ENCODE data around the gene C1QTNF5.

The C1QTNF5 gene

DNA sequence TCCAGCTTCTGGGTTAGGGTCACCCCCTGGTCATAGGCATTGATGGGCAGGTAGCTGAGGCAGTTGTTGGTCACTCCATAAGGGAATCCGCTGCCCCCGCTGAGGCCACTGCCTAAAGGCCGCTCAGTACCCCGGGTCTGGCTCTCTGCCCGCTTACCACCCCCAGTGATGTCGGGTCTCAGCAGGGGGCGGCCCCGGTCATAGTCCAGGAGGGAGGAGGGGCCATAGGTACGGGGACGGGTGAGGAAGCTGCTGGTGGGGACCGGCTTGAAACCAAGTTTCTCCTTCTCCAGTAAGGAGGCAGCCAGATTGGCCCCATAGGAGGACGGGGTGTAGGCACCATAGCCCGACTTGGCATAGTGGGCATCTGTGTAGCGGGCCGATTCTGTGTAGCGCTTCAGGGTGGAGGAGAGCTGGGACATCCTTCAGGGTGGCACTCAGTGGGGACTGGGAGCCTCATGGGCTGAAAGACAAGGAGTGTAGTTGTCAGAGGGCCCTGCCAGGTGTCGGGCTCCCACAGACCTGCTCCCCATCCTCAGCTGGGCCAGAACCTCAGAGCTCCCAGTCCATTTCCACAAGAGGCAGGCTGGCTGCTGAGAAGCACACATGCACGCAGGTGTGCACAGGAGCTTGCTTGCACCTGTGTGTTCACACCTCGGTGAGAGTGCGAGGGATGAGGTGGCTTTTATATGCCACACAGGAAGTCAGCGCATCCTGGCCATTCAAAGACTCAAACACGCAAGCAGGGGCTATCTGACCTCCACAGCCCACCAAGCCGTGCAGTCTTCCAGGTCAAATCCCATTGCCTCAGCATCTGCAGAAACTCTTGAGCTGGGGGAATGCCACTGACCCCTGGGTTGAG is 32.6 kb upstream of the C1QTNF5 start:
- DNase-seq (ENCODE audit: low read depth): no peak

DNA sequence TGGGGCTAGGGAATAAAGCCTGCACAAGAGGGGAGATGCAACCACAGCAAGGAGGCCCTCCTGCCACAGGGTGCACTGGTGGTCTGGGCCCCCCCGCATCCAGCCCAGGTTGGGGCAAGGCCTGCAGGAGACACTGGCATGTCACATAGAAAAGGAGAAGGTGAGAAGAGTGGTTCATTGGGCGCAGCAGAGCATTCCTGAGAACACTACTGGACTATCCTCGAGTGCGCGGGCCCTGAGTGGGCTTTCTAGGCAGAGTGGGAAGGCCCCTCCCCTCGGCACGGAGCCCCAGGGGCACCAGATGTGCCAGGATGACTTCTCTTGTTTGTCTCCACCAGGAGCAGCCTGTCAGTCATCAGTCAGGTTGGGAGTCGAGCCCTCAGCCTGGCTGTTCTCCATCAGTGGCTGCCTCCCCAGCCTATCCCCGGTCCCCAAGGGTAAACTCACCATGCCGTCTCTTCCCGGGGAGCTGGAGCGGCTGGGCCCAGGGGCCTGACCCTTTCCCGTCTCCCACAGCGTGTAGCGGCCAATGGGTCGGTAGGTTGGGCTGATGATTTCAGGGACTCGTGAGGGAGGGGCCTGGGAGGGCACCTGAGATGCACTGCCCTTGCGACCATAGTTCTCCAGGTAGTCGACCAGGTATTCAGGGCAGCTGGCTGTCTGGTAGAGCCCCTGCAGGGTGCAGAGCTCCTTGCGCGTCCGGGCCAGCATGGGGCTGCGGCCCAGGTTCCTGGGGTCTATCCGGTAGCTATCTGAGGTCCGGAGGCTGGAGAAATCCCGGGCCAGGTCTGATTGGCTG is 31.8 kb upstream of the C1QTNF5 start:
- DNase-seq (ENCODE audit: low read depth): no peak

DNA sequence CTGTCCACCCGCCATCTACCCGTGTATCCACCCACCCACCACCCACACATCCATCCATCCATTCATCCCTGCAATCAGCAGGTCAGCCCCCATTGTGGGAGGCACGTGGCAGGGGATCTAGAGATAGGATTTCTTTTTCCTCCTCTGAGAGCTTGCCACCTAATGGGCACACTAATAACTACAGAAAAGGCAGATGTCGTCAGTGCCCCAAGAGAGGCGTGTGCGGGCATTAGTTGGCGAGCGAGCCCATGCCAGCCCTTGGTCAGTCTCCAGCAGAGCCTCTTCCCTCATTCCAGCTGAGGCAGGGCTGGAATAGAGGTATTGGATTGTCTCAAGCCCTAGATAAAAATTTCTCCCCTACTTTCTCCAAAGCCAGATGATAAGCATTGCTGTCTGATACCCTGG is 31.1 kb upstream of the C1QTNF5 start:
- peak; percentile 57 for DNase-seq (ENCODE audit: low read depth)

DNA sequence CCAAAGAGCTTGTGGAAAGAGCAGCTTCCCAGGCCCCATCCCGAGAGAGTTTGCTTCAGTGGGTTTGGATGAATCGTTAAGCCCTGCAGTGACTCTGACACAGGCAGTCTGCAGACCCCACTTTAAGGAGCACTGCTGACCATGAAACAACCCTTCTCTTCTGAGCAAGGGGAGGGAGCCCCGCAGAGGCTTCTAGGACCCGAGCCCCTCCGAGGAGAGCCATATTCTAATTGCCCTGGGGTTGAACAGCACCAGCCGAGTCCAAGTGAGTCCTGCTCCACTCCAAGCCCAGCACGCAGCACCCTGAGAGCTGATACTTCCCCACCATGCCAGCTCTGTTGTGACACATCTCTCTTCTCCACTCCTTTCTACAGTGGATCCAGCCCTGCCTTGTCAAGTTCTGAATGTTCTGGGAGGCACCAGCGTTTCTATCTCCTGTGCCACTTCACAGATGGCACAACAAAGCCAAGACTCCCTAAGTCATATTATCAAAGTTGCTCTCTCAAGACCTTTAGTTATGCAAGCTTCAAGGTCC is 30.5 kb upstream of the C1QTNF5 start:
- DNase-seq (ENCODE audit: low read depth): no peak

DNA sequence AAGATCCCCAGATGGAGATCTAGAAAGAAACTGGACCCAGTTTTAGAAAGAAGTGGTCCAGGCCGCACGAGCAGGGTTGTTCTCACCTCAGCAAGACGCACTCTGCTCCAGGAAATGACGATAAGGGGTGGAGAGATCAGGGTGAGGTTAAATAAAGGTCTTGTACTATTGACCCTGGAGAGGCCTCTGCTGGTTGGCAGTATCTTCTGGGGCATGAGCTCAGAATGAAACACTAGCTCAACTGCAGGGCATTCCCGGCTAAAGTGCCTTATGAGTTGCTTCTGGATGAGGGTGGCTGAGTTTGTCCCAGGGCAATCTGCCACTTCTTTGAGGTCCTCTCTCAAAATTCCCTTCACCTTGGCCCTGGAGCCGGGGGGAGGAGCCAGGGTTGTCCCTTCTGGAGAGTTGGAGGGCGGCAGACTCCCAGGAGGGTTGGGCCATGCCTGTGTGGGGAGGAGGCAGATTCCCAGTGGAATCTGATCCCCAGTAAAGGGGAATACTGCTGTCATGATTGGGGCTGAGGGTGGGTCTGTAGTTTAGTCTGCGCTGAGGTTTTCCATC is 29.9 kb upstream of the C1QTNF5 start:
- peak; percentile 48 for DNase-seq (ENCODE audit: low read depth)

DNA sequence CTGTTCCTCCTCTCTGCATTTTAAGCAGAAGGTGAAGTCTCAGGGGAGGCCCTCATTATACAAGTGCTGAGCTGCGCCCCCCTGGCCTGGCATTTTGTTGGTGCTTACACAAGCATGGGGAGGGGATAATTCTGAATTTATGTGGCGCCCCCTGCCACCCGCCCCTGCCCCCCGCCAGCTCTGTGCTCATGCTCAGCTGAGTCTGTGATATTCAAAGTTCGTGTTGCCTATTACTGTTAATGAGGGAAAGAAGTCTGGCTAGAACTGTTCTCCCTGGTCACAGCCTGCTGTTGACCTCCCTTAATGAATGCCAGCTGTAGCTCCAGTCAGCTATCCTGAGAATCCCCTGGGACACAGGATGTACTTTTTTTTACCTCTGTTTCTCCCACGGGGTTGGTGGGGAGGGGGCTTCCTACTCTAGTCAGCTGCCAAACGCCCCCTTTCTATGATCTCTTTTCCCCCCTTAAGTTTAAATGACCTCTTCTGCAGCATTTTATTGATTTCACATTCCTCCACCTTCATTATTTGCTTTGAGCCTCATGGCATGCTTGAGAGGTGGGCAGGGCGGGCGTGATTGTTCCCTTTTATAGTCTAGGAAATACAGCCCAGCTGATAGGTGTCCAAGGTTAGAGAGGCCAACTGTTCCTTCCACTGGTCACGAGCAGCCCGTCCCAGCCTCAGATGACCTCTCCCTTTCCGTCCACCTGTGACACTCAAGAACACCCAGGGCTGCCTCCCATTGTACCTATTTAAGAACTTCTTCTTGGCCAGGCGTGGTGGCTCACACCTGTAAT is 28.6 kb upstream of the C1QTNF5 start:
- DNase-seq (ENCODE audit: low read depth): no peak

DNA sequence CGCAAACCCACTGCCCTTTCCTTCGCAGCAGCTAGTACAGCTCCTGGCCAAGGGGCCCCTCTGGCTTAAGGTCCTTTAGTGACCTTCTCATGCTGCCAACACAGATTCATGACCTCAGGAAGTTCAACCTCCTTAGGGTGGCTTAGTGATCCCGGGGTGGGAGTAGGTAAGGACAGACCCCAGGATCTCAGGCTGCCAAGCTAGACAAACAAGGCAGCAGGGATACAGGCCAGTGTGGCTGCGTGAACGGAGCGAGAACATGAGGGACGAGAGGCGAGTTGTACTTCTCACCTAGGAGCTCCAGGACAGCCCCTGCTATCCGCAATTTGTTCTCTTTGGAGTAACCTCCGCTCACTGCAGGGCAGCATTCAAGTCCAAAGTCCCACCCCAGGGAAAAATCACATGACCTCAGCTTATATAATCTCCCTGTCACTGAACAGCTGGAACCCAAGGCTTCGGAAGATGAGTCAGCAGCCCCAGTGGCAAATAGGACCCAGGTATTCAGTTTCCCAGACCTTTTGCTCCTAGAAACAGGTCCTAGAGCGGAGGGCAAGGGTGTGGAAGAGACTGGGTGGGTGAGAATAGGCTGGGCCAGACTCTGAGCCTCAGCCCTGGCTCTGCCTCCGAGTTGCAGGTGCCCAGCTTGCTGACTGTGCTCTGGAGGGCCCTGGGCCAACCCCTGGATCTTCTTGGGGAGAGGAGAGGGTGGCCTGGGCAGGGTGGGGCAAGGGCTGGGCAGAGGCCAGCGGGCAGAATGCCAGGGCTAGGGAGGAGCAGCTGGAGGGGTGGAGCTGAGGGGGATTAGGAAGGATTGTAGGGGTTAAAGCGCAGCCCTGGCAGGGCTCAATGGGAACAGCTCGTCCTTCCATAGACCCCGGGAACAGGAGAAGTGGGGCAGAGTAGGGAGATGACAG is 27.7 kb upstream of the C1QTNF5 start:
- peak; percentile 81 for DNase-seq (ENCODE audit: low read depth)

DNA sequence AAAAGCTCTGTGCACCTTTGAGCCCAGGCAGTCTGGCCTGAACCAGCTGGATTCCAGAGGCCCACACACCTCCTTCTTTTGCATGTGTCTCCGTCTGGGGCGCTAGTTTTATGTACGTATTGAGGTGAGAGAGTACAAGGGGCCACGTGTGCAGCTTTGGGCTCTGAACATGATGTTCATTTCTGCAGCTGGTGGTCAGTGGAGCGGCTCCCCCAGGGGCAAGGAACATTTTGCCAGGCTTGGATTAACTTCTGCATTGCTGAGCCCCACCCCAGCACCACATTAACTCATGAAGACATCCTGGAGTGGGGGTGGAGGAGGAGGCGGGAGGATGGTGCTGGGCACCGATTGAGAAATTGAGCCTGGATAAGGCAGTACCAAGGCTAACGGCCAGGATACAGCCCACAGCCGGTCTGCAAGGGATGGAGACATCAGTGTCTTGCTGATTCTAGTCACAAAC is 27.0 kb upstream of the C1QTNF5 start:
- peak; percentile 99 for DNase-seq (ENCODE audit: low read depth)

DNA sequence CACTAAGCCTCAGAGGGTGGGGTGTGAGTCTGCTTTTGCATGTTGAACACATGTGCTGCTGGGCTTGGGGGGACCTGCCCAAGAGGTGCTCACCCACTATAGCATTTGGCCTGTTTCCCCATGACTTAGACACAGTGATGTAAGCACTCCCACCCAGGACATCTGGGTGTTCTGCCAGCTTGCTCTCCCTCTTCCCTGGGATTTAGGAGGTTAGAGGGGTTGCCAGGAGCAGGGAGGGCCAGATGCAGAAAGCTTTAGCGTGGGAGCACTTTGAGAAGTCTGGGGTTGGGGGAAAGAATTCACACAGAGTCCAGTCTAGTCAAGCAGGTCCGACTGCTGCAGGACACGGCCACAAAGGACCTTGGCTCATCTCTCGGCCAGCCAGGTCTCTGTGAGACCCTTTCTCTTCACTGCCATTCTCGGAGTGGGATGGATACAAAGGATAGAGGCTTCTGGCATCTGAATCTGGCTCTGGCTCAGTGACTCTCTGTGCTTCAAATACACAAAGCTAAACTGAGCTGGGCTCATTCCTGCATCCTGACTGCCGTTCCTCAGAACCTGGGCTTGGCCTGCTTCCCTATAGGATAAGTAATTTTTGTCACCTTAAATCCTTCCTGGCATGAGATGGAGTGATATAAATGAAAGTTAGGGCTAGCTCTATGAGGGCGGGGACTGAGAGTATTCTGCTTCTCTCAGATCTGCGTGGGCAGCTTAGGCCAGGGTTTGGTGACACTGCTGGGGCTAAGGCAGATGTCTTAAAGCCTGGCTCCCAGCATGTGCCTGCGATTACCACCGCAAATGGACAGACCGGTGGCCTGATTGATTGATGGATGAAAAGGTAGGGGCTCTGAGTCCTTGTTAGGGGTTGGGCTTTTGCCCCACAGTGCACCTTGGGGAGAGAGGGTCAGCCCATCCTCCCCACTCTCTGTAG is 26.3 kb upstream of the C1QTNF5 start:
- peak; percentile 78 for DNase-seq (ENCODE audit: low read depth)

DNA sequence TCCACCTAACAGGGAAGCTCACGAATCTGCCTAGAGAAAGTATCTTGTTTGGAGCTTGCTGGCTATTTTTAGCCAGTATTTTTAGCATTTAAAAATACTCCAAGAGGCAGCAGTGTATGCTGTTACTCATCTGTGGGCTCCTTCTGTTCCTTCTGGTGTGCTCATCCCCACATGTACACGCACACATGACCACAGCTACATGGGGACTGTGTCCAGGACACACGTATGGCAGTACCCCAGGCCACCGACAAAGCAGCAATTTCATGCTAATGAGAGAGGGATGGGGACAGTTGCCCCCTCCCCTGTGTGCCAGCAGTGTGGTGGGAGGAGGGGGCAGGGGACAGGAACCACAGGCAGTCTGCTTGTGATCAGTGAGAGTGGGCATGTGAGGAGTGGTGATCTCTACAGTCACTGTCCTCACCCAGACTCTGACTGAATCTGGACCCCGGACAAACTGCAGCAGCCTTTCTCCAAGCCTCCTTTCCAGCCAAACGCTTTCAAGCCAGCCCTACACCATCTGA is 24.4 kb upstream of the C1QTNF5 start:
- peak; percentile 51 for DNase-seq (ENCODE audit: low read depth)

DNA sequence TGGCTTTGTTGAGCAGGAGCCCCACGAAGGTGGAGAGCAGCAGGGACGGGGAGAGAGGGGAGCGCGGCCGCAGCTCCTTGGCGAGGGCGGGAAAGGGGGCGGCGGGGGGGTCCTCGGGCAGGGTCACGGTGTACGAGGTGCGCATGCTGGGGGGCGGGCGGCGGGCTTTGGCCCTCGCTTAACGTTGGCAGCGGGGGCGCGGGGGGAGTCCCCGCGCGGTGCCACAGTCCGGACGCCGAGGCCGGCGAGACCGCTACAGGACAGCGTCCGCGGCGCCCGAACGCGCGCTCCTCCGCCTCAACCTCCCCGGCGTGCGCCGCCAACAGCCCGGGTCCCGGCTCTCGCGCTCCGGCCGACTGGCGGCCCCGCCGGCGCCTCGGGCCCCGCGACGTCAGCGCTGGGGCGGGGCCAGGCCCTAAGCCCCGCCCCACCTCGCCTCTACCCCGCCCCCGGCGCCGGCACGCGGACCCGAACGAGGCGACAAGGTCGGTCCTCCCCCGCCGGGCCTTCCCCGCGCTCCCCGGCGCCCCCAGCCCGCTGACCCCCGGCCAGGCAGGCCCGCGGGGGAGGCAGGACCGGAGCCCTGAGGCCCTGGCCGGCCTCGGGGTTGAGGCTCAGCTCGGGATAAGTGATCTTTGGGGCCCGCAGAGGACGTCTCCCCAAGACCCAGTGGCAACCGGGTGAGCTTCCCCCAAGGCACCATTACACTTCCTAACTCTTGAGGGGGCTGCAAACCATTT is 23.3 kb upstream of the C1QTNF5 start:
- DNase-seq (ENCODE audit: low read depth): peak; percentile 37

DNA sequence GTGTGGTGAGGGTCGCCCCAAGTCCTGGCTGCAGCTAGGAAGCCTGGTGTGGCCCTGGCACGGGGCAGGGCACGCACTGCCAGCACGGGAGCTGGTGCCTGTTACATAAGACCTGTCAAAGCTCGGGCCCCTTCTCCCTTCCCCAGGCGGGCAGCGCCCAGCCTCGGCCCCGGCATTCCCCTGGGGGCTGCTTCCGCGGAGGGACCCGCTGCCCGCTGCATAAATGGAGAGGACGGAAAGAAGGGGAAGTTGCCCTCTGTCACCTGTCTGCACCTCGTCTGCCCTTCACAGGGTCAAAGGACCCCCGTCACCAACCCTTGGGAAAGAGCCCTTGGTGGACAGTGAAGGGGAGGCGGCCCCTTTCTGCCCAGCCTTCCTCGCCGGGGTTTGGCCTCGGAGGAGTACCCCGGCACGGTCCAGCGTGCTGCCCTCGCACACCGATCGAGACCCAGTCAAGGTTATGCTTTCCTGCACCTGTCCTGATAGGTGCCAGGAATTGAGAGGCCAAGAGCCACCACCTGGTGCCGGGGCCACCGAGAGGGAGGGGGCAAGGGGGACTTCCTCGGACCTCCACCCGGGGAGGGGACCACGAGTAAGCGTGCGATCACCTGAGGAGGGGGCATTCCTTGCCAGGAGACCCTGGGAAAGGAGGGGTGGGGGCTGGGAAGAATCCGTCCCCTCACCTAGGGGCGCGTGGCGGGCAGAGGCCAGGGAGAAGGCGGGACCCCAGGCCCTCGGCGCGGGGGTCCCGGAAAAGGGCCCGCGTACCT is 22.6 kb upstream of the C1QTNF5 start:
- no peak for DNase-seq (ENCODE audit: low read depth)

DNA sequence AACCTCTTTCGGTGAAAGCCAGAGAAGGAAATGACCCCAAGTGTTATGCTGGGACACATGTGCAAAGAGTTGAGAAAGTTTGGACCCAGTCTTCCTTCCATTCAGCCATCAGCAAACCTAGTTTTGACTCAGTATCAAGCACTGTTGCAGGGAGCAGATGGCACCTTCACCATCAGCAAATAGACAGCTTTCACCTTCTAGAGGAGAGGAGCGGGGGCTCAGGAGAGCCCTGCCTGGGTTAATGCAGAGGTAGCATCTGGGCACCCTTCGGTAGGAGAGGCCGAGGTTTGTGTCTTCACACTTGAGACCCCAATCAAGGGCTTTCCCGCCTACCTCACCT is 22.0 kb upstream of the C1QTNF5 start:
- no peak for DNase-seq (ENCODE audit: low read depth)

DNA sequence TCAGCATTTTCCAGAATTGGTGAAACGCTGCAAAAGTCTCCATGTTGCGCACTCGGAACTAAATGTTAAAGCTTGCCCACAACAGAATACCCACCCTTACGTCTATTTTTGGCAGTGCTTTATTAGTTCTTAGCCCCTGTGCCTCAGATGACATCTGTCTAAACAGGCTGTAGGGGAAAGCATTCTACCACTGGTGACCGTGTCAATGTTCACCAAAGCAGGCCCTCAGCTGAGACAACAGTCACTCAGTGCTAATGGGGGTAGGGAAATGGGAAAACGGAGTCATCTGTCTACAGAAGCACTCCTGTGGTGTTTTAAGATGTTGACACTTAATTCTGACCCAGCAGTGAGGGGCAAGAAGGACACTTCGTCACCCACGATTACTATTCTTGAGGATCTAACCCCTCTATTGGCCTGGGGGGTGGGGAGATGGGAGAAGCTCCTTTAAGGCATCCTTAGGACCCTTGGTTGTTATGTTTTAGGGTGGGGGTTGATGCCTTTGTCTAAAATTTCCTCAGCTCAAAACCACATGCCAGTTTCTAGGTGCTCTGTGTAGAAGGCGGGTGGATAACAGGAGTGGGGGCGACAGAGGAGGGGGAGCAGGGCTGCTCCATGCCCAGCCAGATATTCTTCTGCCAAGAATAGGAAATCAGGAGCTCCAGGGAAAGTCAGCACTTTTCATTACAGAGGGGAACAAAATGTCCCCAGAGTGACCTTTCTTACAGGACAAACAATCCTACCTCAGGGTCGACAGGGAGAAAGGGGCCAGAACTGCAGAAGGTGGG is 21.4 kb upstream of the C1QTNF5 start:
- no peak for DNase-seq (ENCODE audit: low read depth)

DNA sequence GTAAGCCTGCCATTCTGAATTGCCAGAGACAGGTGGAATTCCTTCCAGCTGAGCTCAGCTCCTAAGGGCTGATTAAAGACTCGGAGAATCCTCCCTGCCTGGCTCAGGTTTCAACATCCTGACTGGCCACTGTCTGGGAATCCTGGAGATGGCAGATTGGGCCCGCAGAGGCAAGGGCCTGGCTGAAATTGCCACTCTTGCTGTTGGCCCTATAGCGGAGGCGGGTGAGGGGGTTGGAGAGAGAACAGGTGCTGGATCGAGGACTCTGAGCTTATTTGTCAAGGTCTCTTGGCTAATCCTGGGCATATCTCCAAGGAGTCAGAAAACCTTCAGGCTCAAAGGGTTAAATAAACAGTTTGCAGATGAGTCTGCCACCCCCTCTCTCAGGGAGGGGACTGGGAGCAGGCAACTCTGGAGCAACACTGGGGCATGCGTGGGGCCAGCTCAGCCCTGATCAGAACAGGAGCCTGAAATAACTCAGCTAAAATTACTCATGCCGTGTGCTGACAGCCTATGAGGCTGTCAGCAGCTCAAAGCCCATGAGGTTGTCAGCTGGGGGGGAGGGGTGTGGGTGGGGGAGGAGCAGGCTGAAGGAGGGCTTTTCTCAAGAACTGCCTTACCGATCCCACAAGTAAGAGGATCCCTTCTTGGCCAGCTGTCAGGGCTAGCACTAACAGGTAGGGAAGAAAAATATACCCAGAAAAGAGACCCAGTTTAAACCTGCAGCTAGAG is 20.5 kb upstream of the C1QTNF5 start:
- DNase-seq (ENCODE audit: low read depth): peak; percentile 97

Data from amniotic epithelial cell (primary cell).